ENCODE results near the gene TCF25. TPM values are rescaled to one million over a fixed set of nuclear protein-coding genes. Genes with fewer than 3 reads are reported as not detected.
"Not testable (repeated sequence)": the region's sequence is repeated elsewhere in the genome, so short reads cannot be mapped to it uniquely, and the experiment has no call there.

TCF25 gene
- total RNA-seq, 1 donor from 2014 or later: 201 TPM

DNA sequence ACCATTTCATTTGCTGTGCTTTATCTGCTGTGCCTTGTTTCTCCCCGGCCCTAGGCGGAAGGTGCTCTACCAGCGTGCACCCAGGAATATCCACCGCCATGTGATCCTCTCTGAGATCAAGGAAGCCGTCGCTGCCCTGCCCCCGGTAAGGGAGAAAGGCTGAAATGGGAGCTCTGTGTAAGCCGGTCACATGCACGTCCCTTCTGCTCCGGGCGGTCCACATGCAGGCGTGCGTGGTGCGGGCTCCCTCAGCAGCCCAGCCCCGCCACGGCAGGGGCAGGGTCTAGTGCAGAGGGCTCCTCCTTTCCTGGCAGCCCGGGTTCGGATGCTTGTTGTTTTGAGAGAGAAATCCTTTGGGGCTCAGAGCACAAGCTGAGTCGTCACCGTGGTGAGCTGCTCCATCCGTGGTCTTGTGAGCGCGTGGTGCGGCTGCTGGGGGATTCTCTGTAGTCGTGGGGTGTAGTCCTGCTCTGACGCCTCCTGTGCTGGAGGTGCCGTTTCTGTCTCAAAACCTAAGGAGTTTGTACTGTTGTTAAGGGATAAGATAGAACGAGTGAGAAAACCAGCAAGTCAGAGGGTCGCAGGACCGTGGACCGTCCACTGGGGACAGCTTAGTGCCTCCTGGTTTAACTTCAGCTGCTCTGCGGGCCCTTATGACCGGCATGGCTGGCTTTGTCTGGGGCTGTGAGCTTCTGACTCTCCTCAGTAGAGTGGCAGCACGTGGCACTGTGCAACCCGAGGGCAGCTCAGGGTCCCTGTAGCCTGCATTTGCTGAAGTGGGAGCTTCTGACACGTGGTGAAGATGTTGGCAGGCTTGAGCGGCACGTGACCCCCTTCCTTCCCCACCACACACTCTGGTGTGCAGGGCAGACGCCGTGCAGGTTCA lies 33.0 kb downstream of the TCF25 start:
- no peaks in the 10 kb centered on the region for H3K9me3 Mint-ChIP-seq
- no peak overlapping the region for H3K4me3 Mint-ChIP-seq
- H3K36me3 Mint-ChIP-seq (ENCODE audit: low read depth): peaks cover 35% of the 10 kb centered on the region
- no peak for DNase-seq (ENCODE audit: low spot score)
- intact Hi-C loops (cut with micrococcal nuclease): no loop called here
- no peaks in the 10 kb centered on the region for H3K27me3 Mint-ChIP-seq (ENCODE audit: insufficient read depth)
- no peak overlapping the region for H3K27ac Mint-ChIP-seq
- no peaks in the 10 kb centered on the region for H3K4me1 Mint-ChIP-seq (ENCODE audit: low read depth)

DNA sequence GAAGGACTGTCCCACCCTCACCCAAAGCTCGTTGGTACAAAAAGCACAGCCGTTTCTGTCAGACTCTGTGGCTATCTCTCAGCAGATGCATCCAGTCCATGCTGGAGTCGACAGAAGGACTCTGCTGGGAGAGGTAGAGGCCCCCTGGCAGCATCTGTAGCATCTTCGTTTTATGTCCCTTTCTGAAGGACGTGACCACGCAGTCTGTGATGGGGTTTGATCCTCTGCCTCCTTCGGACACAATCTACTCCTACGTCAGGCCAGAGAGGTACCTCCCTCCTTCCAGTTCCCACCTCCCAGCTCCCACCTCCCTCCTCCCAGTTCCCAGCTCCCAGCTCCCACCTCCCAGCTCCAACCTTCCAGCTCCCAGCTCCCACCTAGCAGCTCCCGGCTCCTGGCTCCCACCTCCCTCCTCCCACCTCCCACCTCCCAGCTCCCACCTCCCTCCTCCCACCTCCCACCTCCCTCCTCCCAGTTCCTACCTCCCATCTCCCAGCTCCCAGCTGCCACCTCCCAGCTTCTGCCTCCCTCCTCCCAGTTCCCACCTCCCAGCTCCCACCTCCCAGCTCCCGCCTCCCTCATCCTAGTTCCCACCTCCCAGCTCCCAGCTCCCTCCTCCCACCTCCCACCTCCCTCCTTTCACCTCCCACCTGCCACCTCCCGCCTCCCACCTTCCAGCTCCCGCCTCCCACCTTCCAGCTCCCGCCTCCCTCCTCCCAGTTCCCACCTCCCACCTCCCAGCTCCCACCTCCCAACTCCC lies 33.8 kb downstream of the TCF25 start:
- no peak for DNase-seq (ENCODE audit: low spot score)
- intact Hi-C loops (cut with micrococcal nuclease): no loop called here
- no peak overlapping the region for H3K27ac Mint-ChIP-seq

GRCh38 chr16:89908236-89908635 lies 34.8 kb downstream of the TCF25 start:
- no peak overlapping the region for H3K4me3 Mint-ChIP-seq
- no peak overlapping the region for H3K27ac Mint-ChIP-seq
- peaks cover 42% of the 10 kb centered on the region for H3K36me3 Mint-ChIP-seq (ENCODE audit: low read depth)
- H3K9me3 Mint-ChIP-seq: no peaks in the 10 kb centered on the region
- DNase-seq (ENCODE audit: low spot score): no peak
- H3K4me1 Mint-ChIP-seq (ENCODE audit: low read depth): no peaks in the 10 kb centered on the region
- H3K27me3 Mint-ChIP-seq (ENCODE audit: insufficient read depth): no peaks in the 10 kb centered on the region
- intact Hi-C loops (cut with micrococcal nuclease): no loop called here

More for the DNA sequence above, 33.8 kb downstream of the TCF25 start:
- Mint-ChIP-seq H3K4me3 (no peak overlapping the region), H3K27me3 (ENCODE audit: insufficient read depth) (no peaks in the 10 kb centered on the region), H3K36me3 (ENCODE audit: low read depth) (peaks cover 39% of the 10 kb centered on the region), H3K4me1 (ENCODE audit: low read depth) (no peaks in the 10 kb centered on the region), H3K9me3 (no peaks in the 10 kb centered on the region)

- Mint-ChIP-seq H3K4me3 (no peak overlapping the region), H3K9me3 (no peaks in the 10 kb centered on the region), H3K4me1 (ENCODE audit: low read depth) (no peaks in the 10 kb centered on the region), H3K36me3 (ENCODE audit: low read depth) (peaks cover 51% of the 10 kb centered on the region), H3K27me3 (ENCODE audit: insufficient read depth) (no peaks in the 10 kb centered on the region), H3K27ac (no peak overlapping the region)
- intact Hi-C loops (cut with micrococcal nuclease): loop anchor here (2.0 kb wide), 2 partner anchors 73 to 203 kb away; no protein-coding TSS in a partner anchor
- DNase-seq (ENCODE audit: low spot score): peak; percentile 52
Observed at GRCh38 chr16:89909777-89910716, 36.7 kb downstream of the TCF25 start.

GRCh38 chr16:89910717-89911354 lies 37.4 kb downstream of the TCF25 start:
- intact Hi-C loops (cut with micrococcal nuclease): loop anchor here (2.0 kb wide), 2 partner anchors 74 to 204 kb away; no protein-coding TSS in a partner anchor
- no peak overlapping the region for H3K27ac Mint-ChIP-seq
- DNase-seq (ENCODE audit: low spot score): no peak
- H3K4me3 Mint-ChIP-seq: no peak overlapping the region
- no peaks in the 10 kb centered on the region for H3K4me1 Mint-ChIP-seq (ENCODE audit: low read depth)
- no peaks in the 10 kb centered on the region for H3K9me3 Mint-ChIP-seq
- peaks cover 44% of the 10 kb centered on the region for H3K36me3 Mint-ChIP-seq (ENCODE audit: low read depth)
- H3K27me3 Mint-ChIP-seq (ENCODE audit: insufficient read depth): no peaks in the 10 kb centered on the region

- intact Hi-C loops (cut with micrococcal nuclease): loop anchor here (2.0 kb wide), 2 partner anchors 75 to 205 kb away; no protein-coding TSS in a partner anchor
- H3K36me3 Mint-ChIP-seq (ENCODE audit: low read depth): peaks cover 41% of the 10 kb centered on the region
- H3K9me3 Mint-ChIP-seq: no peaks in the 10 kb centered on the region
- H3K4me3 Mint-ChIP-seq: no peak overlapping the region
- H3K27ac Mint-ChIP-seq: no peak overlapping the region
- DNase-seq (ENCODE audit: low spot score): no peak
- H3K27me3 Mint-ChIP-seq (ENCODE audit: insufficient read depth): no peaks in the 10 kb centered on the region
- no peaks in the 10 kb centered on the region for H3K4me1 Mint-ChIP-seq (ENCODE audit: low read depth)
Observed at GRCh38 chr16:89911375-89911774, 38.0 kb downstream of the TCF25 start.

GRCh38 chr16:89912143-89912542 lies 38.8 kb downstream of the TCF25 start:
- Mint-ChIP-seq H3K27me3 (ENCODE audit: insufficient read depth) (no peaks in the 10 kb centered on the region), H3K27ac (no peak overlapping the region), H3K4me1 (ENCODE audit: low read depth) (no peaks in the 10 kb centered on the region), H3K9me3 (no peaks in the 10 kb centered on the region), H3K36me3 (ENCODE audit: low read depth) (peaks cover 33% of the 10 kb centered on the region), H3K4me3 (no peak overlapping the region)
- intact Hi-C loops (cut with micrococcal nuclease): no loop called here
- no peak for DNase-seq (ENCODE audit: low spot score)

- H3K27me3 Mint-ChIP-seq (ENCODE audit: insufficient read depth): no peaks in the 10 kb centered on the region
- no peak overlapping the region for H3K27ac Mint-ChIP-seq
- no peak for DNase-seq (ENCODE audit: low spot score)
- H3K9me3 Mint-ChIP-seq: no peaks in the 10 kb centered on the region
- intact Hi-C loops (cut with micrococcal nuclease): no loop called here
- no peak overlapping the region for H3K4me3 Mint-ChIP-seq
- H3K36me3 Mint-ChIP-seq (ENCODE audit: low read depth): peaks cover 33% of the 10 kb centered on the region
- peaks cover 2% of the 10 kb centered on the region for H3K4me1 Mint-ChIP-seq (ENCODE audit: low read depth)
Observed at GRCh38 chr16:89912627-89913026, 39.2 kb downstream of the TCF25 start.

GRCh38 chr16:89913408-89914387 lies 40.3 kb downstream of the TCF25 start:
- H3K4me1 Mint-ChIP-seq (ENCODE audit: low read depth): peaks cover 6% of the 10 kb centered on the region
- peaks cover 32% of the 10 kb centered on the region for H3K36me3 Mint-ChIP-seq (ENCODE audit: low read depth)
- H3K4me3 Mint-ChIP-seq: no peak overlapping the region
- DNase-seq (ENCODE audit: low spot score): no peak
- no peaks in the 10 kb centered on the region for H3K27me3 Mint-ChIP-seq (ENCODE audit: insufficient read depth)
- no peaks in the 10 kb centered on the region for H3K9me3 Mint-ChIP-seq
- H3K27ac Mint-ChIP-seq: no peak overlapping the region
- intact Hi-C loops (cut with micrococcal nuclease): no loop called here

DNA sequence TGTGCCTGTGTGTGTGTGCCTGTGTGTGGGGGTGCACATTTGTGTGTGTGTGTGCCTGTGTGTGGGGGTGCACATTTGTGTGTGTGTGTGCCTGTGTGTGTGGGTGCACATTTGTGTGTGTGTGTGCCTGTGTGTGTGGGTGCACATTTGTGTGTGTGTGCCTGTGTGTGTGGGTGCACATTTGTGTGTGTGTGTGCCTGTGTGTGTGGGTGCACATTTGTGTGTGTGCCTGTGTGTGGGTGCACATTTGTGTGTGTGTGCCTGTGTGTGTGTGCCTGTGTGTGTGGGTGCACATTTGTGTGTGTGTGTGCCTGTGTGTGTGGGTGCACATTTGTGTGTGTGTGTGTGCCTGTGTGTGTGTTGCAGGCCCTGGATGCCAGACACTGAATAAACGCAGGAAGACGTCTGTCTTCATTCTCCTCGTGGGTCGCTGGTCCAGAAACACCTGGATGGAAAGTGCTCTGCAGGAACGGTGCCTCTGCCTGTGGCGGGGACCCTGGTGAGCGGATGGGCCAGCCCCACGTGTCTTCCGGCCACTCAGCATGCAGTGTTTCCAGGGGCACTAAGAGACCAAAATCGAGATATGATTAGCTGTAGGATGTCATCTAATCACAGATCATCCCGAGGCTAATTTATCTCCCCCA lies 41.4 kb downstream of the TCF25 start:
- H3K4me3 Mint-ChIP-seq; intact Hi-C loops (cut with micrococcal nuclease); H3K9me3 Mint-ChIP-seq; H3K4me1 Mint-ChIP-seq (ENCODE audit: low read depth); DNase-seq (ENCODE audit: low spot score); H3K27me3 Mint-ChIP-seq (ENCODE audit: insufficient read depth); H3K27ac Mint-ChIP-seq: not testable (repeated sequence)
- peaks cover 27% of the 10 kb centered on the region for H3K36me3 Mint-ChIP-seq (ENCODE audit: low read depth)
